GM18519 (cell line): Measurements from ENCODE around the gene PIK3R4.

Experiments used
- ATAC-seq: cut with Tn5 transposase; IDR thresholded peaks from one replicate; pipeline ENCODE4 v1.9.1; 2021; ENCODE audit warnings: mild to moderate bottlenecking, moderate library complexity; ENCODE audit not compliant: unreplicated experiment, low FRiP score

Gene PIK3R4

GRCh38 chr3:130645261-130645660 is 101.4 kb downstream of the PIK3R4 start:
- ATAC-seq: no peak

- no peak for ATAC-seq
Observed at GRCh38 chr3:130644628-130645253, 101.9 kb downstream of the PIK3R4 start.

GRCh38 chr3:130640027-130640426 is 106.6 kb downstream of the PIK3R4 start:
- no peak for ATAC-seq

- no peak for ATAC-seq
Observed at GRCh38 chr3:130636480-130637234, 110.0 kb downstream of the PIK3R4 start.

- ATAC-seq: no peak
Observed at GRCh38 chr3:130635978-130636377, 110.7 kb downstream of the PIK3R4 start.

GRCh38 chr3:130635285-130635684 is 111.3 kb downstream of the PIK3R4 start:
- ATAC-seq: no peak
